ENCODE results near the gene MTARC2. TPM values are rescaled to one million over a fixed set of nuclear protein-coding genes. Genes with fewer than 3 reads are reported as not detected.

MTARC2 gene
- total RNA-seq, 1 experiment from 2014 or later, result 15.2 TPM

DNA sequence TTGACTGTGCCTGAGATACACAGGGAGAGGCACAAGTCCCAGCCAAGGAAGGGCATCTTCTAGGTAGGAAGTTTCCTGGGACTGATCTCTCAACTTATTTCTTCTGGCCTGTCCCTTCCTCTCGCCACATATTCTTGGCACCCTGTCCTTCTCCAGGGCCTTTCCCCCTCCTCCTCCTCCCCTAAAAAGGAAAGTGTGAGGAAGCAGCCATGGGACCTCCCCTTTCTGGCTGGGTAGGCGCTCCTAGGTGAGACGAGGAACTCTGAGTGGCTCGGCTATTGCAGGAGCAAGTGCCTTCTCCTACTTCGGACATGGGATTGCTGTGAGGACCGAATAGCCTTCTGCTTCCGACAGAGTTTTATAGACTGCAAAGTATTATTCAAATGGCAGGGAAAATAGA, 15.5 kb upstream of the MTARC2 start (continued):
- TF ChIP-seq ZNF281 (CRISPR knock-in tag; IDR thresholded peaks at IDR 0.05), result no peak
- TF ChIP-seq SP1 (CRISPR knock-in tag; conservative IDR thresholded peaks at IDR 0.05), result no peak
- no peak for TF ChIP-seq ZNF121 (CRISPR knock-in tag; IDR thresholded peaks at IDR 0.05)
- TF ChIP-seq ELF4 (CRISPR knock-in tag; IDR thresholded peaks at IDR 0.05; ENCODE audit: low read depth), result no peak
- TF ChIP-seq, protein P1, sequence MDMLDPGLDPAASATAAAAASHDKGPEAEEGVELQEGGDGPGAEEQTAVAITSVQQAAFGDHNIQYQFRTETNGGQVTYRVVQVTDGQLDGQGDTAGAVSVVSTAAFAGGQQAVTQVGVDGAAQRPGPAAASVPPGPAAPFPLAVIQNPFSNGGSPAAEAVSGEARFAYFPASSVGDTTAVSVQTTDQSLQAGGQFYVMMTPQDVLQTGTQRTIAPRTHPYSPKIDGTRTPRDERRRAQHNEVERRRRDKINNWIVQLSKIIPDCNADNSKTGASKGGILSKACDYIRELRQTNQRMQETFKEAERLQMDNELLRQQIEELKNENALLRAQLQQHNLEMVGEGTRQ (CRISPR knock-in tag; IDR thresholded peaks at IDR 0.05), result no peak
- TF ChIP-seq, protein P2, sequence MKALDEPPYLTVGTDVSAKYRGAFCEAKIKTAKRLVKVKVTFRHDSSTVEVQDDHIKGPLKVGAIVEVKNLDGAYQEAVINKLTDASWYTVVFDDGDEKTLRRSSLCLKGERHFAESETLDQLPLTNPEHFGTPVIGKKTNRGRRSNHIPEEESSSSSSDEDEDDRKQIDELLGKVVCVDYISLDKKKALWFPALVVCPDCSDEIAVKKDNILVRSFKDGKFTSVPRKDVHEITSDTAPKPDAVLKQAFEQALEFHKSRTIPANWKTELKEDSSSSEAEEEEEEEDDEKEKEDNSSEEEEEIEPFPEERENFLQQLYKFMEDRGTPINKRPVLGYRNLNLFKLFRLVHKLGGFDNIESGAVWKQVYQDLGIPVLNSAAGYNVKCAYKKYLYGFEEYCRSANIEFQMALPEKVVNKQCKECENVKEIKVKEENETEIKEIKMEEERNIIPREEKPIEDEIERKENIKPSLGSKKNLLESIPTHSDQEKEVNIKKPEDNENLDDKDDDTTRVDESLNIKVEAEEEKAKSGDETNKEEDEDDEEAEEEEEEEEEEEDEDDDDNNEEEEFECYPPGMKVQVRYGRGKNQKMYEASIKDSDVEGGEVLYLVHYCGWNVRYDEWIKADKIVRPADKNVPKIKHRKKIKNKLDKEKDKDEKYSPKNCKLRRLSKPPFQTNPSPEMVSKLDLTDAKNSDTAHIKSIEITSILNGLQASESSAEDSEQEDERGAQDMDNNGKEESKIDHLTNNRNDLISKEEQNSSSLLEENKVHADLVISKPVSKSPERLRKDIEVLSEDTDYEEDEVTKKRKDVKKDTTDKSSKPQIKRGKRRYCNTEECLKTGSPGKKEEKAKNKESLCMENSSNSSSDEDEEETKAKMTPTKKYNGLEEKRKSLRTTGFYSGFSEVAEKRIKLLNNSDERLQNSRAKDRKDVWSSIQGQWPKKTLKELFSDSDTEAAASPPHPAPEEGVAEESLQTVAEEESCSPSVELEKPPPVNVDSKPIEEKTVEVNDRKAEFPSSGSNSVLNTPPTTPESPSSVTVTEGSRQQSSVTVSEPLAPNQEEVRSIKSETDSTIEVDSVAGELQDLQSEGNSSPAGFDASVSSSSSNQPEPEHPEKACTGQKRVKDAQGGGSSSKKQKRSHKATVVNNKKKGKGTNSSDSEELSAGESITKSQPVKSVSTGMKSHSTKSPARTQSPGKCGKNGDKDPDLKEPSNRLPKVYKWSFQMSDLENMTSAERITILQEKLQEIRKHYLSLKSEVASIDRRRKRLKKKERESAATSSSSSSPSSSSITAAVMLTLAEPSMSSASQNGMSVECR (CRISPR knock-in tag; IDR thresholded peaks at IDR 0.05; ENCODE audit: borderline replicate concordance), result no peak
- TF ChIP-seq FOXP1 (CRISPR knock-in tag; IDR thresholded peaks at IDR 0.05; ENCODE audit: borderline replicate concordance), result no peak

GRCh38 chr1:220733086-220733601, 15.0 kb upstream of the MTARC2 start:
- Mint-ChIP-seq H3K27me3 (ENCODE audit: low read depth) (no peaks in the 10 kb centered on the region; the same call in 1 of the 2 replicates), H3K4me1 (no peaks in the 10 kb centered on the region), H3K27ac (no peak overlapping the region), H3K4me3 (no peak overlapping the region), H3K9me3 (no peaks in the 10 kb centered on the region), H3K36me3 (no peaks in the 10 kb centered on the region)
- CTCF ChIA-PET, result interaction anchor here (0.5 to 2.7 kb wide), 65 partner anchors 9 to 622 kb away, joined by 3 to 64 read pairs (median 4); partner anchors contain the start of genes C1orf115, MTARC1, MTARC2 and RAB3GAP2
- ATAC-seq (peak; percentile 99), DNase-seq (ENCODE audit: low spot score) (peak; percentile 89)
- TF ChIP-seq, protein P3, sequence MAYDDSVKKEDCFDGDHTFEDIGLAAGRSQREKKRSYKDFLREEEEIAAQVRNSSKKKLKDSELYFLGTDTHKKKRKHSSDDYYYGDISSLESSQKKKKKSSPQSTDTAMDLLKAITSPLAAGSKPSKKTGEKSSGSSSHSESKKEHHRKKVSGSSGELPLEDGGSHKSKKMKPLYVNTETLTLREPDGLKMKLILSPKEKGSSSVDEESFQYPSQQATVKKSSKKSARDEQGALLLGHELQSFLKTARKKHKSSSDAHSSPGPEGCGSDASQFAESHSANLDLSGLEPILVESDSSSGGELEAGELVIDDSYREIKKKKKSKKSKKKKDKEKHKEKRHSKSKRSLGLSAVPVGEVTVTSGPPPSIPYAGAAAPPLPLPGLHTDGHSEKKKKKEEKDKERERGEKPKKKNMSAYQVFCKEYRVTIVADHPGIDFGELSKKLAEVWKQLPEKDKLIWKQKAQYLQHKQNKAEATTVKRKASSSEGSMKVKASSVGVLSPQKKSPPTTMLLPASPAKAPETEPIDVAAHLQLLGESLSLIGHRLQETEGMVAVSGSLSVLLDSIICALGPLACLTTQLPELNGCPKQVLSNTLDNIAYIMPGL (CRISPR knock-in tag; IDR thresholded peaks at IDR 0.05), result 0 out of 2 replicates have a peak, but pooled peaks have one; percentile 26
- TF ChIP-seq CTCF (IDR thresholded peaks at IDR 0.05) (peak; percentile 96), ZNF423 (CRISPR knock-in tag; IDR thresholded peaks at IDR 0.05) (peak; percentile 8; the same call in 1 of the 2 replicates), OVOL2 (CRISPR knock-in tag; IDR thresholded peaks at IDR 0.05; ENCODE audit: borderline replicate concordance) (no peak), ETV6 (CRISPR knock-in tag; IDR thresholded peaks at IDR 0.05) (0 out of 2 replicates have a peak, but pooled peaks have one; percentile 57), FOXP1 (CRISPR knock-in tag; IDR thresholded peaks at IDR 0.05; ENCODE audit: borderline replicate concordance) (no peak), IRF2 (CRISPR knock-in tag; IDR thresholded peaks at IDR 0.05; ENCODE audit: borderline replicate concordance, low read depth) (no peak), PRRX2 (CRISPR knock-in tag; IDR thresholded peaks at IDR 0.05) (no peak), NFE2L1 (CRISPR knock-in tag; IDR thresholded peaks at IDR 0.05) (no peak), HMGA2 (CRISPR knock-in tag; IDR thresholded peaks at IDR 0.05) (no peak)
- TF ChIP-seq, protein P4, sequence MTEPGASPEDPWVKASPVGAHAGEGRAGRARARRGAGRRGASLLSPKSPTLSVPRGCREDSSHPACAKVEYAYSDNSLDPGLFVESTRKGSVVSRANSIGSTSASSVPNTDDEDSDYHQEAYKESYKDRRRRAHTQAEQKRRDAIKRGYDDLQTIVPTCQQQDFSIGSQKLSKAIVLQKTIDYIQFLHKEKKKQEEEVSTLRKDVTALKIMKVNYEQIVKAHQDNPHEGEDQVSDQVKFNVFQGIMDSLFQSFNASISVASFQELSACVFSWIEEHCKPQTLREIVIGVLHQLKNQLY (CRISPR knock-in tag; IDR thresholded peaks at IDR 0.05), result no peak
- TF ChIP-seq, protein P5, sequence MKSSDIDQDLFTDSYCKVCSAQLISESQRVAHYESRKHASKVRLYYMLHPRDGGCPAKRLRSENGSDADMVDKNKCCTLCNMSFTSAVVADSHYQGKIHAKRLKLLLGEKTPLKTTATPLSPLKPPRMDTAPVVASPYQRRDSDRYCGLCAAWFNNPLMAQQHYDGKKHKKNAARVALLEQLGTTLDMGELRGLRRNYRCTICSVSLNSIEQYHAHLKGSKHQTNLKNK (CRISPR knock-in tag; IDR thresholded peaks at IDR 0.05), result no peak
- POLR2A ChIA-PET, result interaction anchor here (1.4 to 3.1 kb wide), 2 partner anchors 15 to 42 kb away, joined by 4 to 22 read pairs; partner anchors contain the start of gene MTARC2
